GM19351 (cell line): Measurements from ENCODE around the gene VPS37D.
"Not testable (repeated sequence)": the region's sequence is repeated elsewhere in the genome, so short reads cannot be mapped to it uniquely, and the experiment has no call there.

ENCODE experiments used
- ATAC-seq: cut with Tn5 transposase; IDR thresholded peaks from one replicate; pipeline ENCODE4 v1.9.1; 2021; ENCODE audit warnings: mild to moderate bottlenecking, moderate library complexity; ENCODE audit not compliant: unreplicated experiment

The VPS37D gene

DNA sequence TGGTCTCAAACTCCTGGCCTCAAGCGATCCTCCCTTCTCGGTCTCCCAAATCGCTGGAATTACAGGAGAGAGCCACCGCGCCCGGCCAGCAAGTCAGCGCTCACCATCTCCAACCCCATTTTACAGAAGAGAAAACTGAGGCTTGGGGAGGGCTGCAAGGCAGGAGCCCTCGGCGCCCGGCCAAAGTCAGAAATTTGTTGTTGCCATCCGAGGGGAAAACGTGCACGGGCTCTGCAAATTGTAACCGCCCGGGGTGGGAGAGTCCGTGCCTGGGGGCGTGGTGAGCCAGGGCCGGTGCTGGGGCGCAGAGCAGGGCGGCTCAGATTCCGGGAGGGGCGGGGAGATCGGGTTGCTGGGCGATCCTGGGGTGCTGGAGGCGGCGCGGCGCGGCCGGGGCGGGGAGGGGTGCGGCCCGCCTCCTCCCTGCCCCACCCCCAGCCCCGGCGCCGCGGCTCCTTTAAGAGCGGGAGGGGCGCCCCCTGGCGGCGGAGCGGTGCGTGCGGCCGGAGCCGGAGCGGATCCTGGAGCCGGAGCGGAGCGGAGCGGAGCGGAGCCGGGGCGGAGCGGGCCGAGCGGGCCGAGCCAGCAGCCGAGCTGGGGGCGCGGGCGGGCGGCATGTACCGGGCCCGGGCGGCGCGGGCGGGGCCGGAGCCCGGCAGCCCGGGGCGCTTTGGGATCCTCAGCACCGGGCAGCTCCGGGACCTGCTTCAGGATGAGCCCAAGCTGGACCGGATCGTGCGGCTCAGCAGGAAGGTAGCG lies at the start of gene VPS37D:
Gene VPS37D, plus strand, starts transcription at position 488 of the 759 bp plus-strand sequence. Its CDS starts 128 bp downstream, at position 616.
- ATAC-seq = peak; percentile 96

GRCh38 chr7:73618538-73618937 lies 49.1 kb upstream of the VPS37D start:
- ATAC-seq = no peak

GRCh38 chr7:73619394-73619793 lies 48.2 kb upstream of the VPS37D start:
- not testable (repeated sequence) for ATAC-seq

- no peak for ATAC-seq
Measured at GRCh38 chr7:73621168-73622063, 46.2 kb upstream of the VPS37D start.

GRCh38 chr7:73622527-73622908 lies 45.1 kb upstream of the VPS37D start:
- ATAC-seq = no peak

GRCh38 chr7:73622909-73623797 lies 44.5 kb upstream of the VPS37D start:
- no peak for ATAC-seq

DNA sequence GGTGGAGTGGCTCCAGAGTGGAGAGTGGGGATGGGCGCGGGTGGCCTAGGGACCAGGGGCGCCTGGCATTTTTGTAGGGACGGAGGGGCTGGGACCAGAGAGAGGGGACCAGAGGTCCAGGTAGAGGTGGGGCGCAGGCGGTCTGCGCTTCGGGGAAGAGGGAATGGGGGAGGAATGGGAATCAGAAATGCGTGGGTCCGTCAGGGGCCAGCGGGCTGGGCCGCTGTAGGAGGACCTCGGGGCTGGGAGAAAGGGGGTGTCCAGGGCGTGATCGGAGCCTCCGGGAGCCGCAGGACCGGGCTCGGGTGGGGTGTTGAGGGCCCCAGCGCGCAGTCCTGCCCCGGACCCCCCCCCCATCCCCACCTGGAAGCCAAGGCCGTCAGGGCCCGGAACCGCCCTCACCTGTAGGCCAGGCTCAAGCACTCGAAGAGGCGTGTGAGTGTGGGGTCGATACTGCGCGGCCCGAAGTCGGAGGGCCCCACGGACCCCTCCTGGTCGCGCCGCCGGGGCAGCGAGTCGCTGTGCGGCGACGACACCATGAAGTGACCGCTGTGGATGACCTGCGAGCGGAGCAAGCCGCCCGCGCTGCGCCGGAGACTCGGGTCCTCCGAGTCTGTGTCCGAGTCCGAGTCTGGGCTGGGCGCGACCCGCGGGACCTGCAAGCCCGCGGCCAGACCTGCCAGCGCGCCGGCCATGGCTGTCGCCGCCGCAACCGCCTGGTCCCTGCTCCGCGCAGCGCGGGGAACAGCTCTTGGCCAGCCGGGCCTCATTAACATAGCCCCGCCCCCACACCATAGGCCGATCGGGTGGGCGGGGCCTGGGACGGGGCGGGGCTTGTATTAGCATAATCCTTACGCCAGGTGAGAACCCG lies 43.6 kb upstream of the VPS37D start, which contains the start of gene MLXIPL:
Gene MLXIPL, minus strand, starts transcription at position 725 of the 871 bp plus-strand sequence. Its CDS starts 30 bp downstream, at position 695.
- ATAC-seq = no peak

DNA sequence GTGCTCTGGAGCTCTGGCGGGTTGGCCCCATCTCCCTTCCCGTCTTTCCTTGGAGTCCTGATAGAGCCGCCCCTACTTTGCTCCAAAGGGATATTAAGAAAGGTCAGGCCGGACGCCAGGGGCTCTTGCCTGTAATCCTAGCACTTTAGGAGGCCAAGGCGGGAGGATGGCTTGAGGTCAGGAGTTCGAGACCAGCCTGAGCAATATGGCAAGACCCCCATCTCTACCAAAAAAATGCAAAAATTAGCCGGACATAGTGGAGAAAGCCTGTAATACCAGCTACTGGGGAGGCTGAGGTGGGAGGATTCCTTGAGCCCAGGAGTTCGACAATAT lies 43.0 kb upstream of the VPS37D start:
- ATAC-seq = no peak

DNA sequence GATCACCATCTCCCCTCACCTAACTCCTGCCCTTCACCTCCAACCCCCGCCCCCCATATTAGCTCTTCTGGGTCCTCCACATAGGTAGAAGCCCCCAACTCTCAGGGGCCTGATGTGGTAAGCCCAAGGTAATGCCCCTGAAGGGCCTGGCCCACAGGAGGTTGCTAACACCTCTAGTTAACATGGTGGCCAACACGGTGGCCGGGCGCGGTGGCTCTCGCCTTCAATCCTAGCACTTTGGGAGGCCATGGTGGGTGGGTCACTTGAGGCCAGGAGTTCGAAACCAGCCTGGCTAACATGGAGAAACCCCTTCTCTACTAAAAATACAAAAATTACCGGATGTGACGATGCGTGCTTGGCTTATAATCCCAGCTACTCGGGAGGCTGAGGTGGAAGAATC lies 42.4 kb upstream of the VPS37D start:
- ATAC-seq = no peak

DNA sequence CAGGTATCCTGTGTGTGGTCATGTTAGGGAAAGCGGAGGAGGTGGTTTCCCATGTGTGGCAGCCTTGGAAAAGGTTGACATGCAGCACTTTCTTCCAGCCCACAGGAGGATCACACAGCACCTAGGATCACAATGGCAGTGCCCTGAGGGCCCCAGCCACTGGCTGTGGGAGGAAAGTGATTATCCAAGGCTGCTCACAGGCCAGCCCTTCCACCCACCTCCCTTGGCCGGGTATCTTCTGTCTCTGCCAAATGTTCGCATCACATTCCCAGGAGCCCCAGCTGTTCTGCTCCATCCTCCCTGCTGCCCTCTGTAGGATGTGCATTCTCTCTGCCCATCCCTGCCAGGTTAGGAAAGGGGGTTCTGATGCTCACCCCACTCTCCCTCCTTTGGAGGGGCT lies 40.8 kb upstream of the VPS37D start:
- ATAC-seq = no peak

GRCh38 chr7:73628504-73628903 lies 39.1 kb upstream of the VPS37D start:
- ATAC-seq = no peak

GRCh38 chr7:73631558-73631957 lies 36.1 kb upstream of the VPS37D start:
- ATAC-seq = no peak

GRCh38 chr7:73633323-73633722 lies 34.3 kb upstream of the VPS37D start:
- ATAC-seq = no peak

DNA sequence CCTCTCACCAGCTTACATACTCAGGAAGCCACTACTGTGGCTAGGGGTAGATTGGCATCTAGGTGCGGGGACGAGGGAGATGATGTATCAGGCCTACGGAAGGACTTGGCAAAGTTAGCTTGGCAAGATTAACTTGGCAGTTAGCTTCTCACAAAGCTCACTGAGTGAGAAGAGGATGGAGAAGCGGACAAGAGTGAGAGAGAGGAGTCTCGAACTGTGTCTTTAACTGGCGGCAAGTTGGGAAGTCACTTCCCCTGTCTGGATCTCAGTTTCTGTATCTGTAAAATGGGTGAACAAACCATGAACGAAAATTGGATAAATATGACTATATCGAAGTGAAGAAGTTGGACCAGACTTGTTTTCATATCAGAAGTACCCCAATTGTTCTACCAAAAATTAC lies 33.8 kb upstream of the VPS37D start:
- ATAC-seq = no peak

GRCh38 chr7:73635428-73636200 lies 32.0 kb upstream of the VPS37D start:
- no peak for ATAC-seq

- ATAC-seq = no peak
Measured at GRCh38 chr7:73638911-73639310, 28.7 kb upstream of the VPS37D start.

GRCh38 chr7:73642834-73643233 lies 24.8 kb upstream of the VPS37D start:
- no peak for ATAC-seq

DNA sequence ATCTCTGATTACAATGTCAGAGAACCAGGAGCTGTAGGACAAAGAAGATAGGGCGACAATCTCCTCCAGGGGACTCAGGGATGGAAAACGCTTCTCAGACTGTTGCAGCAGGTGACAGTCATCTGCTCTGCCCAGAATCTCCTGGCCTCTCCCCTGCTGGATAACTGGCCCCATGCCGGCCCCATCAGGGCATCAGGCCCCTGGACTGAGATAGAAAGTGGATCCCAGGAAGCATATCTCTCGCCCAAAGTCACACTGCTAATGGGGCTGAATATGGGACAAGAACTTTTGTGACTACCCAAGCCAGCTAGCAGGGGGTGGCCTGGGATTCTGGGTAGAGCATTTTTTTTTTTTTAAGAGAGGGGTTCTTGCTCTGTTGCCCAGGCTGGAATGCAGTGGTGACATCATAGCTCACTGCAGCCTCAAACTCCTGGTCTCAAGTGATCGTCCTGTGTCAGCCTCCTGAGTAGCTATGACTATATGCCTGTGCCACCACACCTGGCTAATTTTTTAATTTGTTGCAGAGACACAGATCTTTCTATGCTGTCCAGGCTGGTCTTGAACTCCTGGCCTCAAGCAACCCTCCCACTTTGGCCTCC lies 22.8 kb upstream of the VPS37D start:
- no peak for ATAC-seq

- ATAC-seq = no peak
Measured at GRCh38 chr7:73645643-73646174, 21.9 kb upstream of the VPS37D start.
